ENCODE data around the gene GNG13. TPM values are rescaled to one million over a fixed set of nuclear protein-coding genes. Genes with fewer than 3 reads are reported as not detected.

Gene GNG13
- total RNA-seq, 1 donor, result not detected

GRCh38 chr16:765488-765865 lies 35.1 kb downstream of the GNG13 start:
- H3K4me3 ChIP-seq (ENCODE audit: low read depth, low read length), result no peak overlapping the region
- no peak for DNase-seq (ENCODE audit: low read depth)
- TF ChIP-seq CTCF (IDR thresholded peaks at IDR 0.05; ENCODE audit: insufficient read depth, low read length), result no peak

GRCh38 chr16:764848-765487 lies 35.6 kb downstream of the GNG13 start:
- no peak overlapping the region for H3K4me3 ChIP-seq (ENCODE audit: low read depth, low read length)
- no peak for DNase-seq (ENCODE audit: low read depth)
- no peak for TF ChIP-seq CTCF (IDR thresholded peaks at IDR 0.05; ENCODE audit: insufficient read depth, low read length)

- no peak for DNase-seq (ENCODE audit: low read depth)
- TF ChIP-seq CTCF (IDR thresholded peaks at IDR 0.05; ENCODE audit: insufficient read depth, low read length), result peak; percentile 6
- no peak overlapping the region for H3K4me3 ChIP-seq (ENCODE audit: low read depth, low read length)
Observed at GRCh38 chr16:764184-764750, 36.3 kb downstream of the GNG13 start.

GRCh38 chr16:763369-764183 lies 37.0 kb downstream of the GNG13 start:
- no peak for DNase-seq (ENCODE audit: low read depth)
- no peak for TF ChIP-seq CTCF (IDR thresholded peaks at IDR 0.05; ENCODE audit: insufficient read depth, low read length)
- H3K4me3 ChIP-seq (ENCODE audit: low read depth, low read length), result no peak overlapping the region

- H3K4me3 ChIP-seq (ENCODE audit: low read depth, low read length), result no peak overlapping the region
- TF ChIP-seq CTCF (IDR thresholded peaks at IDR 0.05; ENCODE audit: insufficient read depth, low read length), result no peak
Observed at GRCh38 chr16:762595-763268, 37.8 kb downstream of the GNG13 start.

GRCh38 chr16:761625-762513 lies 38.7 kb downstream of the GNG13 start:
- no peak overlapping the region for H3K4me3 ChIP-seq (ENCODE audit: low read depth, low read length)
- no peak for DNase-seq (ENCODE audit: low read depth)
- no peak for TF ChIP-seq CTCF (IDR thresholded peaks at IDR 0.05; ENCODE audit: insufficient read depth, low read length)

More at GRCh38 chr16:762595-763268, 37.8 kb downstream of the GNG13 start:
- DNase-seq (ENCODE audit: low read depth), result no peak

All from fibroblast of the aortic adventitia (primary cell).